Breast epithelium (tissue), 4 donors: Measurements from ENCODE around the gene GNB3. TPM values are rescaled to one million over a fixed set of nuclear protein-coding genes. Genes with fewer than 3 reads are reported as not detected.

ENCODE experiments used
- DNase-seq, 2 donors: peaks; one replicate each; pipeline ENCODE4 v3.0.0-alpha.2; 2019; ENCODE audit warnings: low spot score in 2 of 2
- H3K27ac ChIP-seq, 2 donors: fragments of 200-600 bp; sonication (generic) in 1 of 2; one replicate each; pipeline ENCODE4 v1.5.1; 2016 to 2019; ENCODE audit warnings: mild to moderate bottlenecking in 1 of 2
- H3K27me3 ChIP-seq, 2 donors: fragments of 200-600 bp; sonication (generic) in 1 of 2; one replicate each; pipeline versions ENCODE4 v1.5.1 to v1.6.0; 2017 to 2019; ENCODE audit warnings: control low read depth in 1 of 2, mild to moderate bottlenecking in 1 of 2
- H3K36me3 ChIP-seq: fragments of 200-600 bp; one replicate; pipeline ENCODE4 v1.5.1; 2019
- H3K4me1 ChIP-seq, 2 donors: fragments of 200-600 bp; sonication (generic); one replicate each; pipeline ENCODE4 v1.5.1; 2016 to 2019; ENCODE audit warnings: control low read depth in 1 of 2
- H3K4me3 ChIP-seq, 3 donors: fragments of 200-600 bp; sonication (generic); 1 replicate in 2 of 3; 2 replicates in 1 of 3; pipeline ENCODE4 v1.5.1; 2016 to 2019; ENCODE audit warnings: mild to moderate bottlenecking in 3 of 3, moderate library complexity in 2 of 3
- H3K9me3 ChIP-seq, 2 donors: fragments of 200-600 bp; sonication (generic) in 1 of 2; one replicate each; pipeline ENCODE4 v1.5.1; 2016 to 2019; ENCODE audit warnings: control low read depth in 1 of 2
- POLR2A ChIP-seq: fragments of 450-650 bp; IDR thresholded peaks from one replicate; pipeline ENCODE4 v1.6.1; 2016; ENCODE audit warnings: antibody characterized with exemption, mild to moderate bottlenecking, moderate library complexity
- POLR2AphosphoS5 ChIP-seq, 3 donors: sonication (generic); formaldehyde crosslinking; IDR thresholded peaks; one replicate each; pipeline ENCODE4 v1.6.1; 2017; ENCODE audit warnings: antibody characterized with exemption in 3 of 3
- intact Hi-C: fragments of 100-400 bp; cut with DNase I; formaldehyde crosslinking; loops from one replicate; pipeline ENCODE4 v1.15.1; 2023; ENCODE audit warnings: low total_unique reads
- total RNA-seq, 3 donors: library from RNA; depleted of rRNA; stranded (reverse); fragments of >200 nt; gene quantifications; one replicate each; pipeline ENCODE4 v1.1.0, GENCODE V29; 2016
- TF ChIP-seq, protein P1 (sequence below), 3 donors: fragments of 450-650 bp; IDR thresholded peaks; one replicate each; pipeline ENCODE4 v1.5.1; 2016 to 2017; ENCODE audit warnings: antibody characterized with exemption in 3 of 3, mild to moderate bottlenecking in 3 of 3, moderate library complexity in 3 of 3

Gene GNB3
- total RNA-seq, 3 donors from 2014 or later, result 0.80 to 3.3 (median 2.2) TPM

DNA sequence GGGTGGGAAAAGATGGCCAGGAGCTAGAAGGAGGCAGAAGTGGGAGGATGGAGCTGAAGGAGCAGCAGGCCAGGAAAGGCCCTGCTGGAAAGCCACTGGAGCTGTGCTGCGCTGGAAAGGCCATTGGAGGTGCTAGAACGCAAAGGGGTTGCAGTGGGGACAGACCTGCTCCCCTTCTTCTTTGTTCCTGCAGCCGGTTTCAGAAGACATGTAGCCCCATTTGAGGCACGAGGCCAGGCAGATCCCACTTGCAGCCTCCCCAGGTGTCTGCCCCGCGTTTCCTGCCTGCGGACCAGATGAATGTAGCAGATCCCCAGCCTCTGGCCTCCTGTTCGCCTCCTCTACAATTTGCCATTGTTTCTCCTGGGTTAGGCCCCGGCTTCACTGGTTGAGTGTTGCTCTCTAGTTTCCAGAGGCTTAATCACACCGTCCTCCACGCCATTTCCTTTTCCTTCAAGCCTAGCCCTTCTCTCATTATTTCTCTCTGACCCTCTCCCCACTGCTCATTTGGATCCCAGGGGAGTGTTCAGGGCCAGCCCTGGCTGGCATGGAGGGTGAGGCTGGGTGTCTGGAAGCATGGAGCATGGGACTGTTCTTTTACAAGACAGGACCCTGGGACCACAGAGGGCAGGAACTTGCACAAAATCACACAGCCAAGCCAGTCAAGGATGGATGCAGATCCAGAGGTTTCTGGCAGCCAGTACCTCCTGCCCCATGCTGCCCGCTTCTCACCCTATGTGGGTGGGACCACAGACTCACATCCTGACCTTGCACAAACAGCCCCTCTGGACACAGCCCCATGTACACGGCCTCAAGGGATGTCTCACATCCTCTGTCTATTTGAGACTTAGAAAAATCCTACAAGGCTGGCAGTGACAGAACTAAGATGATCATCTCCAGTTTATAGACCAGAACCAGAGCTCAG is 21.4 kb upstream of the GNB3 start:
- Histone ChIP-seq H3K9me3 (no peaks in the 10 kb centered on the region), H3K36me3 (no peaks in the 10 kb centered on the region), H3K4me3 (no peak overlapping the region), H3K4me1 (no peaks in the 10 kb centered on the region), H3K27ac (no peak overlapping the region), H3K27me3 (peaks cover 5 to 19% of the 10 kb centered on the region in 2 donors)
- TF ChIP-seq POLR2A (no peak), POLR2AphosphoS5 (IDR thresholded peaks at IDR 0.05) (no peak)
- TF ChIP-seq, protein P1, sequence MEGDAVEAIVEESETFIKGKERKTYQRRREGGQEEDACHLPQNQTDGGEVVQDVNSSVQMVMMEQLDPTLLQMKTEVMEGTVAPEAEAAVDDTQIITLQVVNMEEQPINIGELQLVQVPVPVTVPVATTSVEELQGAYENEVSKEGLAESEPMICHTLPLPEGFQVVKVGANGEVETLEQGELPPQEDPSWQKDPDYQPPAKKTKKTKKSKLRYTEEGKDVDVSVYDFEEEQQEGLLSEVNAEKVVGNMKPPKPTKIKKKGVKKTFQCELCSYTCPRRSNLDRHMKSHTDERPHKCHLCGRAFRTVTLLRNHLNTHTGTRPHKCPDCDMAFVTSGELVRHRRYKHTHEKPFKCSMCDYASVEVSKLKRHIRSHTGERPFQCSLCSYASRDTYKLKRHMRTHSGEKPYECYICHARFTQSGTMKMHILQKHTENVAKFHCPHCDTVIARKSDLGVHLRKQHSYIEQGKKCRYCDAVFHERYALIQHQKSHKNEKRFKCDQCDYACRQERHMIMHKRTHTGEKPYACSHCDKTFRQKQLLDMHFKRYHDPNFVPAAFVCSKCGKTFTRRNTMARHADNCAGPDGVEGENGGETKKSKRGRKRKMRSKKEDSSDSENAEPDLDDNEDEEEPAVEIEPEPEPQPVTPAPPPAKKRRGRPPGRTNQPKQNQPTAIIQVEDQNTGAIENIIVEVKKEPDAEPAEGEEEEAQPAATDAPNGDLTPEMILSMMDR (IDR thresholded peaks at IDR 0.05), result no peak
- intact Hi-C loops, result loop anchor here (10.0 kb wide), 1 partner anchor 205 kb away; no protein-coding TSS in a partner anchor
- no peak for DNase-seq

GRCh38 chr12:6820166-6820565 is 20.6 kb upstream of the GNB3 start:
- TF ChIP-seq, protein P1 (IDR thresholded peaks at IDR 0.05), result no peak
- TF ChIP-seq POLR2AphosphoS5 (IDR thresholded peaks at IDR 0.05) (no peak), POLR2A (no peak)
- H3K27me3 ChIP-seq, result peaks cover 5 to 19% of the 10 kb centered on the region in 2 donors
- H3K4me1 ChIP-seq, result peaks cover 0 to 2% of the 10 kb centered on the region in 2 donors
- no peaks in the 10 kb centered on the region for H3K36me3 ChIP-seq
- H3K27ac ChIP-seq, result no peak overlapping the region
- no peaks in the 10 kb centered on the region for H3K9me3 ChIP-seq
- no peak for DNase-seq
- intact Hi-C loops, result loop anchor here (10.0 kb wide), 1 partner anchor 205 kb away; no protein-coding TSS in a partner anchor
- no peak overlapping the region for H3K4me3 ChIP-seq

DNA sequence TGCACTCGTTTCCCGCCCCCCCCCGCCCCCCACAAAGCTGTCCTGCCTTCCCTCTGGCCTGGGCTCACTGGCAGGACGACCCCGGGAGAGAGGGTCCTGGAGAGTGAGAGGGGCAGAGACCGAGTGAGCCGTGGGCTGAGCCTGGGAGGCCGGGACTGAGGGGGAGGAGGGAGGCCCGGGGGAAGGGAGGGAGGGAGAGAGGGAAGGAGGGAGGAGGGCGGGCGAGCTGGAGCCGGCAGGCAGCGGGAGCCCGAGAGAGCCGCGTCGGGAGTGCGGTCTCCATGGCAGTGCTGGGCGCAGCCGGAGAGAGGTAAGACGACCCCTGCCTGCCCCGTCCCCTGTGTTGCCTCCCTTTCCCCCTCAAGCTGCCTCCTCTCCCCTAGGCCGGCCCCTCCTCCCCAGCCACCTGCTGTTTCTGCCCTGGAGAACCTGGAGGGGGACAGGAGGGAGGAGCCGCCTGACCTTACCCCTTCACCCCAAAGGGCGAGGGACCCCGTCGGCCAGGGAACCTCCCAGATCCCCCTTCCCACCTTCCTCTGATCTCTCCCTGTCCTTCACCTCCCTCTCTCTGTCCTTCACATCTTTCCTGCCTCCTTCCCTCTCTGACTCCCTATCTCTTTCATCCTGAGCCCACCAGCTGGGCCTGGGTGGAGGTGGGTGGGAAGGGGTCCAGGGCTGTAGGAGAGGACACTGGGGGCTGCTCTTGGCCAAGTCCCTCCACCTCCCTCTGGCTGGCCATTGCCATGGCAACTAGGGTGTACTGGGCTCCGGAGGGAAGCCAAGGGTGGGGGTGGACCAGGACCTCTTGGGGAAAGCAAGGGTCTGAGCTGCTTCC is 18.9 kb upstream of the GNB3 start, which contains the start of gene GPR162:
TSS of gene GPR162 (plus strand) at position 231 of the 835 bp plus-strand sequence. CDS start 2,078 bp downstream, outside the sequence.
- DNase-seq, result no peak
- H3K4me1 ChIP-seq, result peaks cover 0 to 4% of the 10 kb centered on the region in 2 donors

GRCh38 chr12:6822426-6823135 is 18.1 kb upstream of the GNB3 start:
- Histone ChIP-seq H3K4me1 (peaks cover 0 to 9% of the 10 kb centered on the region in 2 donors), H3K36me3 (no peaks in the 10 kb centered on the region), H3K27me3 (peaks cover 5 to 19% of the 10 kb centered on the region in 2 donors), H3K9me3 (no peaks in the 10 kb centered on the region), H3K27ac (no peak overlapping the region), H3K4me3 (peak overlapping the region in 1 of 3 donors; percentile 67)
- no peak for TF ChIP-seq POLR2AphosphoS5 (IDR thresholded peaks at IDR 0.05)
- no peak for TF ChIP-seq POLR2A
- TF ChIP-seq, protein P1 (IDR thresholded peaks at IDR 0.05), result no peak
- intact Hi-C loops, result loop anchor here (10.0 kb wide), 1 partner anchor 208 kb away; no protein-coding TSS in a partner anchor
- DNase-seq, result no peak

More for the DNA sequence above, 18.9 kb upstream of the GNB3 start, which contains the start of gene GPR162:
- Histone ChIP-seq H3K4me3 (peak within 1 kb of the TSS; percentile 35 to 67 (median 48)), H3K27ac (peak within 1 kb of the TSS in 1 of 2 donors; percentile 48), H3K27me3 (peaks cover 5 to 19% of the 10 kb centered on the region in 2 donors), H3K36me3 (no peaks in the 10 kb centered on the region), H3K9me3 (no peaks in the 10 kb centered on the region)
- intact Hi-C loops, result loop anchor here (10.0 kb wide), 1 partner anchor 207 kb away; no protein-coding TSS in a partner anchor
- TF ChIP-seq, protein P1 (IDR thresholded peaks at IDR 0.05), result no peak
- TF ChIP-seq POLR2A (no peak), POLR2AphosphoS5 (IDR thresholded peaks at IDR 0.05) (no peak)
